Smooth muscle cell (in vitro differentiated cells): ENCODE data around the gene RAB36. TPM values are rescaled to one million over a fixed set of nuclear protein-coding genes. Genes with fewer than 3 reads are reported as not detected.

ENCODE experiments used
- DNase-seq: peaks from one replicate; lab custom pipeline; 2025; ENCODE audit not compliant: unreplicated experiment; lab: John Stamatoyannopoulos, UW
- H2AFZ ChIP-seq: fragments of 200-600 bp; sonication (generic); 2 replicates; pipeline ENCODE4 v1.6.0; 2016; ENCODE audit warnings: antibody characterized with exemption, low read depth, mild to moderate bottlenecking
- H3F3A ChIP-seq: fragments of 200-600 bp; sonication (generic); 2 replicates; pipeline ENCODE4 v1.6.0; 2017; ENCODE audit warnings: antibody characterized with exemption, low read depth
- H3K27ac ChIP-seq: fragments of 200-600 bp; sonication (generic); 2 replicates; pipeline ENCODE4 v1.5.1; 2016; ENCODE audit warnings: low read depth, mild to moderate bottlenecking
- H3K27me3 ChIP-seq: fragments of 200-600 bp; sonication (generic); 2 replicates; pipeline ENCODE4 v1.6.1; 2016; ENCODE audit warnings: low read depth, mild to moderate bottlenecking
- H3K36me3 ChIP-seq: fragments of 200-600 bp; sonication (generic); 2 replicates; pipeline ENCODE4 v1.5.1; 2016; ENCODE audit warnings: low read depth
- H3K4me1 ChIP-seq: fragments of 200-600 bp; sonication (generic); 2 replicates; pipeline ENCODE4 v1.5.1; 2016; ENCODE audit warnings: low read depth
- H3K4me2 ChIP-seq: fragments of 200-600 bp; sonication (generic); 2 replicates; pipeline ENCODE4 v1.6.0; 2016; ENCODE audit warnings: mild to moderate bottlenecking
- H3K4me3 ChIP-seq: fragments of 200-600 bp; sonication (generic); 2 replicates; pipeline ENCODE4 v1.5.1; 2016; ENCODE audit warnings: mild to moderate bottlenecking
- H3K79me2 ChIP-seq: fragments of 200-600 bp; sonication (generic); 2 replicates; pipeline ENCODE4 v1.6.0; 2016; ENCODE audit warnings: low read depth, mild to moderate bottlenecking
- H3K9ac ChIP-seq: fragments of 200-600 bp; sonication (generic); 2 replicates; pipeline ENCODE4 v1.6.0; 2016; ENCODE audit warnings: low read depth
- H3K9me3 ChIP-seq: fragments of 200-600 bp; sonication (generic); replicated peaks from 2 replicates; pipeline ENCODE4 v1.5.1; 2016; ENCODE audit warnings: low read depth
- H4K20me1 ChIP-seq: fragments of 200-600 bp; sonication (generic); 2 replicates; pipeline ENCODE4 v1.6.0; 2016; ENCODE audit warnings: low read depth
- CTCF ChIP-seq: fragments of 200-600 bp; sonication (generic); IDR thresholded peaks from 2 replicates; pipeline ENCODE4 v1.5.1; 2017; ENCODE audit warnings: borderline replicate concordance, mild to moderate bottlenecking, antibody characterized with exemption; ENCODE audit not compliant: insufficient read depth, poor library complexity, severe bottlenecking
- WGBS: methylation state at CpG from one replicate; pipeline ENCODE4 v1.1.7; 2016; ENCODE audit warnings: low lambda C conversion rate; 5-methylcytosine and 5-hydroxymethylcytosine counted together
- polyA plus RNA-seq: library from polyadenylated mRNA; unstranded; fragments of >200 nt; fragmentation: Nextera tagmentation; extraction: Ambion mirVana; gene quantifications from 2 replicates; pipeline ENCODE4 v1.2.1, GENCODE V29; 2016
- total RNA-seq: library from RNA; depleted of rRNA; stranded (reverse); fragments of >200 nt; gene quantifications from 2 replicates; pipeline ENCODE4 v1.2.3, GENCODE V29; 2014

RAB36 gene
- total and polyA plus RNA-seq, 2 experiments from 2014 or later: 1.9 to 2.0 TPM

- WGBS: 85% methylated on average over 5 of the region's 5 CpGs
- Histone ChIP-seq H3K27ac (no peak overlapping the region), H2AFZ (no peak overlapping the region), H3K36me3 (no peaks in the 10 kb centered on the region), H3F3A (no peaks in the 10 kb centered on the region), H3K9me3 (no peaks in the 10 kb centered on the region), H4K20me1 (no peaks in the 10 kb centered on the region), H3K4me3 (no peak overlapping the region), H3K4me1 (no peaks in the 10 kb centered on the region), H3K9ac (no peak overlapping the region), H3K27me3 (no peaks in the 10 kb centered on the region), H3K4me2 (no peak overlapping the region), H3K79me2 (no peaks in the 10 kb centered on the region)
- no peak for DNase-seq
- TF ChIP-seq CTCF: no peak
Observed at GRCh38 chr22:23098230-23098705, 47.0 kb upstream of the RAB36 start.

- H3K36me3 ChIP-seq: no peaks in the 10 kb centered on the region
- H3K4me3 ChIP-seq: no peak overlapping the region
- no peaks in the 10 kb centered on the region for H3K9me3 ChIP-seq
- H2AFZ ChIP-seq: no peak overlapping the region
- no peak overlapping the region for H3K9ac ChIP-seq
- H3K4me2 ChIP-seq: no peak overlapping the region
- no peaks in the 10 kb centered on the region for H3K4me1 ChIP-seq
- no peak for DNase-seq
- H4K20me1 ChIP-seq: no peaks in the 10 kb centered on the region
- no peak overlapping the region for H3K27ac ChIP-seq
- WGBS: 92% methylated on average over 25 of the region's 28 CpGs
- no peaks in the 10 kb centered on the region for H3K79me2 ChIP-seq
- no peaks in the 10 kb centered on the region for H3K27me3 ChIP-seq
- H3F3A ChIP-seq: no peaks in the 10 kb centered on the region
- no peak for TF ChIP-seq CTCF
Observed at GRCh38 chr22:23098718-23099530, 46.4 kb upstream of the RAB36 start.

- no peak for DNase-seq
- no peaks in the 10 kb centered on the region for H3K79me2 ChIP-seq
- no peaks in the 10 kb centered on the region for H3F3A ChIP-seq
- H3K4me3 ChIP-seq: no peak overlapping the region
- H4K20me1 ChIP-seq: no peaks in the 10 kb centered on the region
- 88% methylated on average over 6 of the region's 6 CpGs for WGBS
- no peak overlapping the region for H3K9ac ChIP-seq
- H3K36me3 ChIP-seq: no peaks in the 10 kb centered on the region
- no peaks in the 10 kb centered on the region for H3K9me3 ChIP-seq
- no peak for TF ChIP-seq CTCF
- H3K4me2 ChIP-seq: no peak overlapping the region
- no peaks in the 10 kb centered on the region for H3K27me3 ChIP-seq
- no peak overlapping the region for H3K27ac ChIP-seq
- no peak overlapping the region for H2AFZ ChIP-seq
- H3K4me1 ChIP-seq: no peaks in the 10 kb centered on the region
Observed at GRCh38 chr22:23099531-23099804, 45.8 kb upstream of the RAB36 start.
